C4-2B (cell line): ENCODE data around the gene NELL1.

Experiments used
- H3K27ac ChIP-seq: fragments of 450-650 bp; 2 replicates; pipeline ENCODE4 v1.5.1; 2017
- ZFX ChIP-seq: fragments of 450-650 bp; IDR thresholded peaks from 2 replicates; pipeline ENCODE4 v1.6.1; 2017
- TF ChIP-seq, protein P1 (sequence below): fragments of 450-650 bp; conservative IDR thresholded peaks from 2 replicates; pipeline ENCODE4 v1.5.1; 2017; ENCODE audit warnings: mild to moderate bottlenecking

The NELL1 gene

DNA sequence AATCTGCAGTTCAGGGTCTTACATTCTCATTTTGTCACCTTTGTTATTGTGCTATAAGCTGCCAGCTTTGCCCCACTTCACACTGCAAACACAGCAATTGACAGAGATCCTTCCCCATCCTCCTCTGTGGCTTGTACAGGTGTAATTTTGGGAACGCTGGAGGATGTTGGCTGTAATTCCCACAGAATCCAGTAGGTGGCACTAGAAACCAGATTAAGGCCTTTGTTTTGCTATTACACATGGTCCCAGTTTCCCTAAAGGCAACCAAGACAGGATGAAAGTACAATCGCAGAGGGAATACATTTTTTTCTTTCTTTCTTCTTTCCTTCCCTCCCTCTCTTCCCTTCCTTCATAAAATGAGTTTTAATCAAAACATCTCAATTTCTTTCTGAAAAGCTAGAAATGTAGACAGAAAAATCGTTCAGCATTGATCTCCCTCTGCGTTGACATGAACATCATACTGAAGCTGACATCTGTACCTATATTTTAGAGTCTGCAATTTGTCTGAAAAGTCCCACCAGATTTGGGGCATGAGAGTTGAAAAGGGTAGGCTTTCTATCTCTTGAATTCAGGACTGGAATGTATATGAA, 21.3 kb upstream of the NELL1 start:
- no peak overlapping the region for H3K27ac ChIP-seq
- TF ChIP-seq, protein P1, sequence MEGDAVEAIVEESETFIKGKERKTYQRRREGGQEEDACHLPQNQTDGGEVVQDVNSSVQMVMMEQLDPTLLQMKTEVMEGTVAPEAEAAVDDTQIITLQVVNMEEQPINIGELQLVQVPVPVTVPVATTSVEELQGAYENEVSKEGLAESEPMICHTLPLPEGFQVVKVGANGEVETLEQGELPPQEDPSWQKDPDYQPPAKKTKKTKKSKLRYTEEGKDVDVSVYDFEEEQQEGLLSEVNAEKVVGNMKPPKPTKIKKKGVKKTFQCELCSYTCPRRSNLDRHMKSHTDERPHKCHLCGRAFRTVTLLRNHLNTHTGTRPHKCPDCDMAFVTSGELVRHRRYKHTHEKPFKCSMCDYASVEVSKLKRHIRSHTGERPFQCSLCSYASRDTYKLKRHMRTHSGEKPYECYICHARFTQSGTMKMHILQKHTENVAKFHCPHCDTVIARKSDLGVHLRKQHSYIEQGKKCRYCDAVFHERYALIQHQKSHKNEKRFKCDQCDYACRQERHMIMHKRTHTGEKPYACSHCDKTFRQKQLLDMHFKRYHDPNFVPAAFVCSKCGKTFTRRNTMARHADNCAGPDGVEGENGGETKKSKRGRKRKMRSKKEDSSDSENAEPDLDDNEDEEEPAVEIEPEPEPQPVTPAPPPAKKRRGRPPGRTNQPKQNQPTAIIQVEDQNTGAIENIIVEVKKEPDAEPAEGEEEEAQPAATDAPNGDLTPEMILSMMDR: peak; percentile 90
- TF ChIP-seq ZFX: no peak

DNA sequence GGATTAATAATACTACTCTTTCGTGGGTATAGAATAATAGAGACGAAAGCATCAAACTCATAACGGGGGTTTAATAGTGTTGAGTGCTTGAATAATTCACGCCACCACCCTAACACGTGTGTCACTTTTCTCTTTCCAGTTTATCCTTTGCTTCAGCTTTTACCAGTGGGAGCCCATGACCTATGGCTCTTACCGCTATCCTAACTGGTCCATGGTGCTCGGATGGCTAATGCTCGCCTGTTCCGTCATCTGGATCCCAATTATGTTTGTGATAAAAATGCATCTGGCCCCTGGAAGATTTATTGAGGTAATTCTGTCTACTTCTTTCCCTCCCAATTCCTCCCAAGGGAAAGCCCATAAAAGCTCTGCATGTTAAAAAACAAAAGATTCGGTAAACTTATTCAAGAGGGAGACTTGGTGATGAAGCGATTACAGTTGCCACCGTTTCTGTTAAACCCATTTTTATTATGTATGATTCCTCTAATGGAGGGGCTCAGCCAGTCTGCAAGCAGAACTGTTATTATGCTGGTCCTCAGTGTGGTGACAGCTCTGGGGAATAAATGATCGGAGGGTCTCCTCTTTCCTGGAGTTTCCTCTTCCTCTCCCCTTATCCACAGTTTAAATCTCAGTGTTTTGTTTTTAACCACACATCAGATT, 17.1 kb upstream of the NELL1 start:
- TF ChIP-seq, protein P1: no peak
- TF ChIP-seq ZFX: no peak
- H3K27ac ChIP-seq: no peak overlapping the region

DNA sequence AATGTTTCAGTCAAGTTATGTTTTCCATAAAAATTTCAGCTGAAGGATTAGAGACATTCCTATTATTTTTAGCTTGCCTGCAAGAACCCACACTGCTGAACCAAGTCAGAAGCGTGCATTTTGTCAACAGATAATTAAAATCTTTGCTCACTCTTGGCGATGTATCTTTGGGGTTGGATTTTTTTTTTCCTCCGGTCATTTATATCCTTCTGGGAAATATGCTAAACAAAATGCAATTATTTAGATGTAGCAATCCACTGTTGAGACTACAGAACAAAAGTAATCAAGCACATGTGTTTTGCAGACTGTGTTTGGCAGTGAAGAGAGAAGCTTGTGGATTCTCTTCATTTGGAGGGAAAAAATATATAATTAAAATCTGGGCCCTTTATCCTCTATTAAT, 15.3 kb upstream of the NELL1 start:
- TF ChIP-seq ZFX: no peak
- TF ChIP-seq, protein P1: no peak
- H3K27ac ChIP-seq: no peak overlapping the region

DNA sequence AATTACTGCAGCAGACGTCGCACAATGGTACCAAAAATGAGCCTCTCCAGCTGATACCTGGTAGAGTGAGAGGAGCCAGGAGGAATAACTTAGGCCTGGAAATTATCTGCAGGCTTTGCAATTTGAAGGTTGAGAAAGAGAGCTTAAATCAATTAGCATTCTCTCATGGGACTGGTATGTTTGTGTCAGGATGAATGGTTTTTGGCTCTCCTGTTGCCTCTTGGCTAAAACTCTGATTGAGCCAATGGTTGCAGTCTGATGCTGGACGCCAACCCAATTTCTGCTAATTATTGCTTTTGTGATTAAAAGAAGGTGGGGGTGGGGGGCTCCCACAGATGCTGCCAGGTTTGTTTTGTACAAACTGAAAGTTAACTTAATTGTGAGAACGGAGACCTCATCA, 12.5 kb upstream of the NELL1 start:
- H3K27ac ChIP-seq: no peak overlapping the region
- TF ChIP-seq ZFX: no peak
- TF ChIP-seq, protein P1: no peak

DNA sequence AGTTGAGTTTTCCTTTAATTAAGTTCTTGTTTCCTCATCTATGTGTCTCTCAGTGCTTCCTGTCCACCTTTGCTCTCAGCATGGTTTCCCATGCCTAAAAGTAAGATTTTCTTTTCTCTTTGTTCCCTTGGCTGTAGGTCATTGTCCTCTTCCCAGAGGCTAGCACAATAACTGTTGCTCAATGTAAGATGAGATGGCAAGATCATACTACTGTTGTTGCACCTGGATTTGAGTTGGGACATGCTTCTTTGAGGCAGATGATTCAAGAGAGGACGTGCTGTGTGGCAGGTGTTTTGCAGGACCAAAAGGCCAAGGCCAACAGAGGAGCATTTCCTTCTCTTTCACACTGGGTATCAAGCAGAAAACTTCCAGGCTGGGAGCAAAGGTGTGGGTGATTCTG, 11.3 kb upstream of the NELL1 start:
- H3K27ac ChIP-seq: no peak overlapping the region
- no peak for TF ChIP-seq ZFX
- TF ChIP-seq, protein P1: no peak

DNA sequence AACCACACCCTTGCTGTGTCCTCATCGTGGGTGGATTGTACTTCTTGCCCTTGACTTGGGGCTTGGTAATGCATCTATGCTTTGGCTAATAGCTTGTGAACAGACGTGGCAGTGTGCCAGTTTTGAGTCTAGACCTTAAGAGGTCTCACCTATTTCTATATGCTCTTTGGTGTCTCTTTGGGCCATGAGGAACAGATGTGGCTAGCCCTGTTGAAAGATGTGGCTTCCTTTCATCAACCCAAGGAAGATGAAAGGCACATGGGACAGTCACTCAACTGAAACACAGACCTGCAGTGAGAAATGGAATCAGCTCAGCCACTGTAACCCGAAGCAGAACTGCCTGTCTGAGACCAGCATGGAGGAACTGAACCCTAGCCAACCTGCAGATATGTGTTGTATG, 7.9 kb upstream of the NELL1 start:
- TF ChIP-seq, protein P1: no peak
- TF ChIP-seq ZFX: no peak
- H3K27ac ChIP-seq: no peak overlapping the region

DNA sequence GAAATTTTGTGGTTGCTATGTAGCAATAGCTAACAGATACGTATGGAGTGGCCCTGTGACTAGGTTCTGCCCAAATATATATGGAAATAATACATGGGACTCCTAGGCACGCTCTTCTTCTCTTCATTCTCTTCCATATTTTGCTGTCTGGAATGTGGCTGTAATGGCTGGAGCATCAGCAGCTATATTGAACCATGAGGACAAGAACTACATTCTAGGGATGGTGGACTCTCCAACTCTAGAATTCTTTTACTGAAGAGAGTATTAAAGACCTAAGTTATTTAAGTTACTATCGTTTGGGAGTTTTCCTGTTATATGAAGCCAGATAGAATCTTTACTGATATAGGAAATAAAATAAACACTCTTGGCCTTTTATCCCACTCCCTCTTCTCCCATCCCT, 7.5 kb upstream of the NELL1 start:
- no peak overlapping the region for H3K27ac ChIP-seq
- TF ChIP-seq, protein P1: no peak
- no peak for TF ChIP-seq ZFX
